Endodermal cell (in vitro differentiated cells): ENCODE measurements around the gene ERP27. TPM values are rescaled to one million over a fixed set of nuclear protein-coding genes. Genes with fewer than 3 reads are reported as not detected.

Experiments
- DNase-seq: peaks from one replicate; pipeline ENCODE4 v3.0.0-alpha.2; 2017
- H3K27ac ChIP-seq: 2 replicates; pipeline ENCODE4 v1.5.1; 2013; ENCODE audit warnings: mild to moderate bottlenecking, low read depth, low read length, moderate library complexity
- H3K27me3 ChIP-seq: 2 replicates; pipeline ENCODE4 v1.6.1; 2013; ENCODE audit warnings: mild to moderate bottlenecking, low read length, moderate library complexity; ENCODE audit not compliant: insufficient read depth, control insufficient read depth, poor library complexity, severe bottlenecking
- H3K36me3 ChIP-seq: 2 replicates; pipeline ENCODE4 v1.7.0; 2013; ENCODE audit warnings: mild to moderate bottlenecking, low read length, moderate library complexity; ENCODE audit not compliant: control insufficient read depth, insufficient read depth
- H3K4me1 ChIP-seq: one replicate; pipeline ENCODE4 v1.7.0; 2013; ENCODE audit warnings: low read length; ENCODE audit not compliant: control insufficient read depth, insufficient read depth
- H3K4me3 ChIP-seq: 2 replicates; pipeline ENCODE4 v1.5.1; 2013; ENCODE audit warnings: mild to moderate bottlenecking, low read length, moderate library complexity
- H3K9ac ChIP-seq: 2 replicates; pipeline ENCODE4 v1.6.1; 2013; ENCODE audit warnings: mild to moderate bottlenecking, low read length, moderate library complexity; ENCODE audit not compliant: poor library complexity, severe bottlenecking; ENCODE audit errors: extremely low read depth
- H3K9me3 ChIP-seq: 2 replicates; pipeline ENCODE4 v1.6.1; 2013; ENCODE audit warnings: mild to moderate bottlenecking, low read length, moderate library complexity; ENCODE audit not compliant: control insufficient read depth
- H3K27ac Mint-ChIP-seq: 2 replicates; pipeline ENCODE4 v1.8.0; 2020; ENCODE audit warnings: mixed read lengths
- H3K27me3 Mint-ChIP-seq: 2 replicates; pipeline ENCODE4 v1.8.0; 2021; ENCODE audit warnings: mild to moderate bottlenecking, mixed read lengths; ENCODE audit not compliant: insufficient read depth
- H3K36me3 Mint-ChIP-seq: 2 replicates; pipeline ENCODE4 v1.8.0; 2020; ENCODE audit warnings: low read depth, mixed read lengths
- H3K4me1 Mint-ChIP-seq: 2 replicates; pipeline ENCODE4 v1.8.0; 2020; ENCODE audit warnings: mixed read lengths
- H3K4me3 Mint-ChIP-seq: 2 replicates; pipeline ENCODE4 v1.8.0; 2020; ENCODE audit warnings: mild to moderate bottlenecking, moderate library complexity, mixed read lengths
- H3K9me3 Mint-ChIP-seq: 2 replicates; pipeline ENCODE4 v1.8.0; 2020; ENCODE audit warnings: mild to moderate bottlenecking, mixed read lengths
- CTCF ChIP-seq: fragments of 200-600 bp; sonication (generic); conservative IDR thresholded peaks from 2 replicates; pipeline ENCODE4 v1.5.0; 2021; ENCODE audit warnings: antibody characterized with exemption, mild to moderate bottlenecking
- WGBS, 2 experiments: methylation state at CpG; one replicate each; pipeline versions ENCODE4 v1.1.5 to v1.1.7; 2013; ENCODE audit warnings: missing lambda C conversion rate in 2 of 2, mixed read lengths in 1 of 2; ENCODE audit not compliant: insufficient coverage in 1 of 2, insufficient read length in 1 of 2; 5-methylcytosine and 5-hydroxymethylcytosine counted together
- total RNA-seq, 2 donors: library from RNA; stranded (reverse); fragmentation: NEBNext Ultra II Directional in 1 of 2; extraction: Animal tissue kit (Norgen Biotek cat#: 25700) in 1 of 2; gene quantifications; 2 replicates in 1 of 2; 3 replicates in 1 of 2; pipeline ENCODE4 v1.2.1, GENCODE V29; 2021

Gene ERP27
- total RNA-seq, 2 donors from 2014 or later: 0.15 to 0.22 TPM

GRCh38 chr12:14893506-14894250 is 44.7 kb downstream of the ERP27 start:
- Mint-ChIP-seq H3K36me3 (no peaks in the 10 kb centered on the region), H3K27ac (no peak overlapping the region), H3K9me3 (no peaks in the 10 kb centered on the region), H3K4me1 (no peaks in the 10 kb centered on the region), H3K27me3 (no peaks in the 10 kb centered on the region), H3K4me3 (no peak overlapping the region)
- no peak for TF ChIP-seq CTCF
- Histone ChIP-seq H3K4me1 (no peaks in the 10 kb centered on the region), H3K4me3 (no peak overlapping the region), H3K9me3 (no peaks in the 10 kb centered on the region), H3K27me3 (no peaks in the 10 kb centered on the region), H3K27ac (no peak overlapping the region), H3K9ac (no peak overlapping the region), H3K36me3 (no peaks in the 10 kb centered on the region)
- no peak for DNase-seq
- WGBS, 2 experiments: 88% methylated on average over 5 of the region's 5 CpGs

GRCh38 chr12:14892726-14893505 is 45.4 kb downstream of the ERP27 start:
- DNase-seq: no peak
- Mint-ChIP-seq H3K36me3 (no peaks in the 10 kb centered on the region), H3K9me3 (no peaks in the 10 kb centered on the region), H3K4me3 (no peak overlapping the region), H3K4me1 (no peaks in the 10 kb centered on the region), H3K27me3 (no peaks in the 10 kb centered on the region), H3K27ac (no peak overlapping the region)
- H3K36me3 ChIP-seq: no peaks in the 10 kb centered on the region
- TF ChIP-seq CTCF: no peak
- no peak overlapping the region for H3K9ac ChIP-seq
- no peaks in the 10 kb centered on the region for H3K27me3 ChIP-seq
- H3K9me3 ChIP-seq: no peaks in the 10 kb centered on the region
- no peak overlapping the region for H3K27ac ChIP-seq
- no peak overlapping the region for H3K4me3 ChIP-seq
- 93 to 100% methylated on average over 5 to 7 of the region's 7 CpGs for WGBS, 2 experiments
- no peaks in the 10 kb centered on the region for H3K4me1 ChIP-seq

GRCh38 chr12:14890701-14891100 is 47.6 kb downstream of the ERP27 start:
- H3K36me3 Mint-ChIP-seq: no peaks in the 10 kb centered on the region
- WGBS, 2 experiments: 94 to 100% methylated on average over 3 to 5 of the region's 5 CpGs

More at GRCh38 chr12:14890701-14891100, 47.6 kb downstream of the ERP27 start:
- H3K9me3 ChIP-seq: no peaks in the 10 kb centered on the region
- H3K9me3 Mint-ChIP-seq: no peaks in the 10 kb centered on the region
- no peaks in the 10 kb centered on the region for H3K36me3 ChIP-seq
- no peaks in the 10 kb centered on the region for H3K4me1 ChIP-seq
- H3K27me3 ChIP-seq: no peaks in the 10 kb centered on the region
- H3K9ac ChIP-seq: no peak overlapping the region
- H3K4me3 ChIP-seq: no peak overlapping the region
- no peak overlapping the region for H3K27ac Mint-ChIP-seq
- H3K27me3 Mint-ChIP-seq: no peaks in the 10 kb centered on the region
- H3K4me3 Mint-ChIP-seq: no peak overlapping the region
- DNase-seq: no peak
- H3K4me1 Mint-ChIP-seq: no peaks in the 10 kb centered on the region
- H3K27ac ChIP-seq: no peak overlapping the region
- TF ChIP-seq CTCF: no peak
